ENCODE results near the gene MECP2. TPM values are rescaled to one million over a fixed set of nuclear protein-coding genes. Genes with fewer than 3 reads are reported as not detected.

Gene MECP2
- total RNA-seq, 1 donor from 2014 or later: 21.1 TPM

DNA sequence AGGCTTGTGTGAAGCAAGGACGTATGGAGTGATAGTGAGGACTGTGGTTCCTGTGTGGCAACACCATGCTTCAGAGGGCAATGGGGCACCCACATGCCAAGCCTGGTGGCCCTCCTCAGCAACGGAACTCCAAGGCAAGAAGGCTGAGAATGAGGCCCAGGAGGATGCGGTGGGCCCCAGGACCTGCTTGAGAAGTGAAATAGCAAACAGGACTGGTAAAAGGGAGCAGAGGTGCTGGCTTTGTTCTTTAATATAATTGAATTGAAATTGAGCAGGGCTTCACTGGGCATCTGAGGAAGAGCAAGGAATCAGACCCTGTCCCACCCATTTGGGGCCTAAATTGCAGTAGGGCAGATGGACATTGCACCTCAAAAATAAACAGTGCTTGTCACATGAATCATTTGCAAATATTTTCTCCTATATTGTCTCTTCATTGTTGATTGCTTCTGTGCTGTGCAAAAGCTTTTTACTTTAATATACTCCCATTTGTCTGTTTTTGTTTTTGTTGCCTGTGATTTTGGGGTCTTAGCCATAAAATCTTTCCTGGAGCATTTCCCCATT is 122.7 kb downstream of the MECP2 start:
- H3K4me3 ChIP-seq (ENCODE audit: low read depth, low read length): no peak overlapping the region
- H3K36me3 ChIP-seq (ENCODE audit: control insufficient read depth, insufficient read depth, low read length): no peaks in the 10 kb centered on the region
- DNase-seq (ENCODE audit: low read depth) (no peak), FAIRE-seq (no peak)
- TF ChIP-seq, protein P1, sequence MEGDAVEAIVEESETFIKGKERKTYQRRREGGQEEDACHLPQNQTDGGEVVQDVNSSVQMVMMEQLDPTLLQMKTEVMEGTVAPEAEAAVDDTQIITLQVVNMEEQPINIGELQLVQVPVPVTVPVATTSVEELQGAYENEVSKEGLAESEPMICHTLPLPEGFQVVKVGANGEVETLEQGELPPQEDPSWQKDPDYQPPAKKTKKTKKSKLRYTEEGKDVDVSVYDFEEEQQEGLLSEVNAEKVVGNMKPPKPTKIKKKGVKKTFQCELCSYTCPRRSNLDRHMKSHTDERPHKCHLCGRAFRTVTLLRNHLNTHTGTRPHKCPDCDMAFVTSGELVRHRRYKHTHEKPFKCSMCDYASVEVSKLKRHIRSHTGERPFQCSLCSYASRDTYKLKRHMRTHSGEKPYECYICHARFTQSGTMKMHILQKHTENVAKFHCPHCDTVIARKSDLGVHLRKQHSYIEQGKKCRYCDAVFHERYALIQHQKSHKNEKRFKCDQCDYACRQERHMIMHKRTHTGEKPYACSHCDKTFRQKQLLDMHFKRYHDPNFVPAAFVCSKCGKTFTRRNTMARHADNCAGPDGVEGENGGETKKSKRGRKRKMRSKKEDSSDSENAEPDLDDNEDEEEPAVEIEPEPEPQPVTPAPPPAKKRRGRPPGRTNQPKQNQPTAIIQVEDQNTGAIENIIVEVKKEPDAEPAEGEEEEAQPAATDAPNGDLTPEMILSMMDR (IDR thresholded peaks at IDR 0.05; ENCODE audit: insufficient read depth, low read length, severe bottlenecking): no peak
- H3K27me3 ChIP-seq (ENCODE audit: control insufficient read depth, insufficient read depth, low read length): no peaks in the 10 kb centered on the region

DNA sequence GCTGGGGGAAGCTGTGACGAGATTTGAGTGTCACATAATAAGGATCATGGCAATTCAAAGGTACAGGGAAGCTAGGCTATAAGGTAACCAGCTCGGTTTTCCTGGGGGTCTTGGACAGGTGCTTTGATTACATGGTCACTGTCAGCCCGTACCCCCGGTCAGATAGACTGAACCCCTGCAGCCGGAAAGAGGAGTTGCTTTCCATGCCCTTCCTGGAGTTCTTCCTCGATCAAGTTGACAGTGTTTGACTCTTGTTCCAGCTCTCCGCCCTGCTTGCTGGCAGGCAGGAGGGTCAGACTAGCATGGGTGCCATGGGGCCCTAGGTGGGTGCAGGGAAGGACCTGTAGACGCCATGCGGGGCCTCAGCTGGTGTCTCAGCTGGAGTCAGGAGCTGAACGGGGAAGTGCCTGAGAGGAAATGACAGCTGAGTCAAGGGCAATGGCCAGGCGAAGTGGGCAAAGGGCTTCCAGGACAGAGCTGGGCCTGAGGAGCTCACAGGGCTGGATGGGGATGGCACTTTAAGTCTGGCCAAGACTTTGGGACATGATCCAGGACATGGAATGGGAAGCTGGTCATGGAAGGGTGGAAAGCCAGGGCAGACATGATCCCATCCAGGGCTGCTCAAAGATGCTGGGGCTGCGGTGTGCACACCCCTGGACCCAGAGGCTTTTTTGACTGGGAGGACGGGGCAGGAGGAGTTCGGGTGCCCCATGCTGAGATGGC is 123.4 kb downstream of the MECP2 start:
- FAIRE-seq: no peak
- Histone ChIP-seq H3K36me3 (ENCODE audit: control insufficient read depth, insufficient read depth, low read length) (no peaks in the 10 kb centered on the region), H3K4me3 (ENCODE audit: low read depth, low read length) (no peak overlapping the region), H3K27me3 (ENCODE audit: control insufficient read depth, insufficient read depth, low read length) (no peaks in the 10 kb centered on the region)
- DNase-seq (ENCODE audit: low read depth): no peak
- TF ChIP-seq, protein P1 (IDR thresholded peaks at IDR 0.05; ENCODE audit: insufficient read depth, low read length, severe bottlenecking): no peak

DNA sequence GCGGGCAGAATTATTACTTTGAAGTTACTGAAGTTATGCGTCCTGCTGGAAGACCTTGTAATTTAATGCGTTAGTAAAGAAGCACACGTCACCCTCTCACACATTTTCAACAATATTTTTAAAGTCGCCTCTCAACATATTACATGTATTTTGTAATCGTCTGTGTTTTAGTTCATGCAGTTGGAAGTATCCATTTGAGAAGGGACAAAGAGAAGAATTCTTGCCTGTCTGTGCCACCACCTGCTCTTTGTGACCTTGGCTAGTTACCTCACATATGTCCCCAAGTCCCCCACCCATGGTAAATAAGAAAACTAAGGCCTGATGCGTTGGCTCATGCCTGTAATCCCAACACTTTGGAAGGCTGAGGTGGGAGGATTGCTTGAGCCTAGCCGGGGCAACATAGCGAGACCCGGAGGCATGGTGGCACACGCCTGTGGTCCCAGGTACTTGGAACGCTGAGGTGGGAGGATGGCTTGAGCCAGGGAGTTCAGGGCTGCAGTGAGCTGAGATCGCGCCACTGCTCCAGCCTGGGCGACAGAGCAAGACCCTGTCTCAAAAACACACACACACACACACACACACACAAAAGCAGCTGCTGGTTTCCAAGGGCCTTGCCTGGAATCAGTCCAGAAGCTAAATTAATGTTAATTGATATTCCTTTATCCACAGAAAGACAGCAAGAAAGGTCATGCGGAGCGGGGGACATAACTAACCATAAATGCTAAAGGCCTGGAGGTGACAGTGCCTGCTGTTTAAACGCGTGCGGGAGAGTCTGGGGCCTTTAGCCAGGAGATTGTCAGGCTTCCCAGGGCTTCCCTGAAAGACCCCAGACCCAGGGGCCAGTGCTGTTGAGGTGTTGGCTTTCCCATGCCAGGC is 124.2 kb downstream of the MECP2 start:
- H3K36me3 ChIP-seq (ENCODE audit: control insufficient read depth, insufficient read depth, low read length): no peaks in the 10 kb centered on the region
- TF ChIP-seq, protein P1 (IDR thresholded peaks at IDR 0.05; ENCODE audit: insufficient read depth, low read length, severe bottlenecking): no peak
- no peaks in the 10 kb centered on the region for H3K27me3 ChIP-seq (ENCODE audit: control insufficient read depth, insufficient read depth, low read length)
- FAIRE-seq (no peak), DNase-seq (ENCODE audit: low read depth) (peak; percentile 22)
- peak overlapping the region; percentile 80 for H3K4me3 ChIP-seq (ENCODE audit: low read depth, low read length)

DNA sequence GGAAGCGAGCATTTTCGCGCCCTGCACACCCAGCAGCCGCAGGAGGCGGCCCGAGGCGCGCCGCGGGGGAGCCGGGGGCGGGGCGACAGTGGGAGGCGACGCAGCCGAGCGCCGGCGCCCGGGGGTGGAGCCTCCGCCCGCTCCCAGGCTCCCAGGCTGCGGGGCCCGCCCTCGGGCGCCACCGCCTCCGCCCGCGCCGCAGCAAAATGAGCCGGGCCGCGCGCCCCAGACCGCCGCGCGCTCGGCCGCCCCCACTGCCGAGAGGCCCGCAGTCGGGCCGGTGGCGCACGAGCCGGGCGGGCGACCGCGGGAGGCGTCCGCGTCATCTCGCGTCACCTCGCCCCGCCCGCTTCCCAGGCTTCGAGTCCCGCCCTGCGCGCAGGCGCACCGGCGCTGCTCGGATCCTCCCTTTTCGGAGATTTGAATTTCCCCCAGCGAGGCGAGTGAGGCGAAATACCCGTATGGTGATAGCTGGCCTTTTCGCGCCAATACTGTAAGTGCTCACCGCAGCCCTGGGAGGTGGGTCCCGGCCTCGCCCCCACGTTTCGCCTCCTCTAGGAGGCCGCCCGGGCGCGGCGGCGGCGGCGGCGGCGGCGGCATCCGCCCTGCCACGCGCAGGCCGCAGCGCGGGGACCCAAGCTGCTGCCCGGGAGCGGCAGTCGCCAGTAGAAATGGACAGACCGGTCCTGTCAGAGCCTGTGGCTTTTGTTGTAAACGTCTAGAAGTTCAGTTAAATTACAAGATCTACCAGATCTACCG is 125.0 kb downstream of the MECP2 start, which contains the start of gene TMEM187:
Gene TMEM187 (plus strand): TSS at position 387 of the 759 bp plus-strand sequence. CDS start 9,309 bp downstream, outside the sequence.
- DNase-seq (ENCODE audit: low read depth) (peak; percentile 59), FAIRE-seq (no peak)
- H3K4me3 ChIP-seq (ENCODE audit: low read depth, low read length): peak within 1 kb of the TSS; percentile 80
- no peaks in the 10 kb centered on the region for H3K27me3 ChIP-seq (ENCODE audit: control insufficient read depth, insufficient read depth, low read length)
- no peaks in the 10 kb centered on the region for H3K36me3 ChIP-seq (ENCODE audit: control insufficient read depth, insufficient read depth, low read length)
- TF ChIP-seq, protein P1 (IDR thresholded peaks at IDR 0.05; ENCODE audit: insufficient read depth, low read length, severe bottlenecking): no peak

Other genes with a start within 250 kb of the MECP2 start
- gene L1CAM, start 211.5 kb downstream of the MECP2 start, total RNA-seq: 0.26 and 1.4 TPM in 2 replicates
- not detected in 2 replicates for gene AVPR2, start 193.0 kb downstream of the MECP2 start, total RNA-seq
- 0.77 and 0.79 TPM in 2 replicates for gene ARHGAP4, start 171.5 kb downstream of the MECP2 start, total RNA-seq
- gene NAA10, start 162.7 kb downstream of the MECP2 start, total RNA-seq: 56.9 and 66.8 TPM in 2 replicates
- gene RENBP, start 153.1 kb downstream of the MECP2 start, total RNA-seq: 5.5 and 10.3 TPM in 2 replicates
- gene HCFC1, start 125.9 kb downstream of the MECP2 start, total RNA-seq: 5.5 and 7.3 TPM in 2 replicates
- gene TMEM187, start 125.0 kb downstream of the MECP2 start, total RNA-seq: 4.0 and 5.3 TPM in 2 replicates
- 114 and 119 TPM in 2 replicates for gene IRAK1, start 77.8 kb downstream of the MECP2 start, total RNA-seq
- gene OPN1LW, start 46.5 kb upstream of the MECP2 start, total RNA-seq: not detected in 2 replicates
- gene OPN1MW, start 84.9 kb upstream of the MECP2 start, total RNA-seq: not detected in 2 replicates
- not detected in 2 replicates for gene OPN1MW2, start 122.0 kb upstream of the MECP2 start, total RNA-seq
- not detected in 2 replicates for gene OPN1MW3, start 159.9 kb upstream of the MECP2 start, total RNA-seq
- not detected in 2 replicates for gene TEX28, start 197.4 kb upstream of the MECP2 start, total RNA-seq
- gene TKTL1, start 198.1 kb upstream of the MECP2 start, total RNA-seq: not detected in 2 replicates